ENCODE measurements around the gene PAX8.
"Not testable (repeated sequence)": the region's sequence is repeated elsewhere in the genome, so short reads cannot be mapped to it uniquely, and the experiment has no call there.

PAX8 gene

DNA sequence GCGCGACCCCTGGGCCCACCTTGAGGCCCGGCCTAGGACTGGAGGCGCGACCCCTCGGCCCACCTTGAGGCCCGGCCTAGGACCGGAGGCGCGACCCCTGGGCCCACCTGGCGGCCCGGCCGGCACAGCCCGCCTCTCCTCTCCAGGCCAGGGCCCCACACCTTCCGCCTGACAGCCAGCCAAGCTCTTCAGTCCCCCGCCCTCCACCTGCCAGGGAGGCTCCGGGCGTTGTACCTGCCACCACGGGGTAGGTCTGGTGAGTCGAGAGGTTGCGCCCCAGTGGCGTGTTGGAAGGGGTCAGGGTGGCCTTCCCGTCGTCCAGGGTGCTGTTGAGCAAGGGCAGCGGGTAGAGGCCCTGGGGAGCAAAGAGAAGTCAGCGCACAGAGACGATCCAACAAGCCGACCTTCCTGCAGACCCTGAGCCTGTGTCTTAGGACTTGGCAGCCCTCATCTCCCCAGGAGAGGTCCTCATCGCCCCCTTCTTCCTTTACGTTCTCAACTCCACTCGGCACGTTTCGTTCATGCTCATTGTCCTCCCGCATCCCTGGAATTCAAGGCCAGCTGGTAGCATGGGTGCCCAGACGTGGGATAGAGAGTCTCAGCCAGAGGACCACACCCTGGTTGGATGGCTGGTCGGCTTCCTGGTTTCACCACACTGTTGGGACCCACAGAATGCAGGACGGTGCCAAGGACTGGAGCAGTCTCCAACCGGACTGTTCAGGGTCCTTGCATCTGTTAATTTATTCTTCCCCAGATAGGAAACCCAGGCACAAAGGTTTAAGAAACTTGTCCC is 42.2 kb downstream of the PAX8 start:
- Histone ChIP-seq H3K27me3 (ENCODE audit: control insufficient read depth, low read length) (peaks cover 2% of the 10 kb centered on the region; the same call in 1 of the 2 replicates), H3K36me3 (ENCODE audit: control insufficient read depth, low read length) (no peaks in the 10 kb centered on the region), H3K9me2 (replicated peaks; ENCODE audit: control insufficient read depth, low read length) (no peaks in the 10 kb centered on the region), H3K4me1 (ENCODE audit: control insufficient read depth, low read length) (no peaks in the 10 kb centered on the region), H3K4me2 (ENCODE audit: low read length) (no peak overlapping the region), H3K4me3 (ENCODE audit: low read length) (no peak overlapping the region), H3F3A (ENCODE audit: control insufficient read depth, insufficient read depth) (no peaks in the 10 kb centered on the region), H3K9me3 (ENCODE audit: control insufficient read depth, insufficient read depth, low read length) (no peaks in the 10 kb centered on the region), H3K27ac (ENCODE audit: low read depth, low read length) (no peak overlapping the region), H3K79me2 (ENCODE audit: control insufficient read depth, low read length) (no peaks in the 10 kb centered on the region), H4K20me1 (ENCODE audit: control insufficient read depth, insufficient read depth, low read depth, low read length) (no peaks in the 10 kb centered on the region)
- TF ChIP-seq EZH2phosphoT487 (IDR thresholded peaks at IDR 0.05; ENCODE audit: borderline replicate concordance, low read length) = no peak
- TF ChIP-seq CTCF (IDR thresholded peaks at IDR 0.05; ENCODE audit: low read depth, low read length, poor library complexity, severe bottlenecking) = no peak

- H4K20me1 ChIP-seq (ENCODE audit: control insufficient read depth, insufficient read depth, low read depth, low read length); H3K79me2 ChIP-seq (ENCODE audit: control insufficient read depth, low read length); H3K4me3 ChIP-seq (ENCODE audit: low read length); H3K36me3 ChIP-seq (ENCODE audit: control insufficient read depth, low read length); H3K4me2 ChIP-seq (ENCODE audit: low read length); H3K4me1 ChIP-seq (ENCODE audit: control insufficient read depth, low read length); H3F3A ChIP-seq (ENCODE audit: control insufficient read depth, insufficient read depth); H3K27ac ChIP-seq (ENCODE audit: low read depth, low read length); H3K27me3 ChIP-seq (ENCODE audit: control insufficient read depth, low read length); H3K9me3 ChIP-seq (ENCODE audit: control insufficient read depth, insufficient read depth, low read length); H3K9me2 ChIP-seq (replicated peaks; ENCODE audit: control insufficient read depth, low read length): not testable (repeated sequence)
These were observed 43.1 kb downstream of the PAX8 start for GRCh38 chr2:113235347-113236226.

GRCh38 chr2:113234721-113235346 is 43.9 kb downstream of the PAX8 start:
- no peaks in the 10 kb centered on the region for H3K9me2 ChIP-seq (replicated peaks; ENCODE audit: control insufficient read depth, low read length)
- no peaks in the 10 kb centered on the region for H3K4me1 ChIP-seq (ENCODE audit: control insufficient read depth, low read length)
- H3K36me3 ChIP-seq (ENCODE audit: control insufficient read depth, low read length) = no peaks in the 10 kb centered on the region
- H3F3A ChIP-seq (ENCODE audit: control insufficient read depth, insufficient read depth) = no peaks in the 10 kb centered on the region
- no peaks in the 10 kb centered on the region for H3K27me3 ChIP-seq (ENCODE audit: control insufficient read depth, low read length)
- no peaks in the 10 kb centered on the region for H3K79me2 ChIP-seq (ENCODE audit: control insufficient read depth, low read length)
- H4K20me1 ChIP-seq (ENCODE audit: control insufficient read depth, insufficient read depth, low read depth, low read length) = no peaks in the 10 kb centered on the region
- no peaks in the 10 kb centered on the region for H3K9me3 ChIP-seq (ENCODE audit: control insufficient read depth, insufficient read depth, low read length)
- H3K4me3 ChIP-seq (ENCODE audit: low read length) = no peak overlapping the region
- no peak overlapping the region for H3K27ac ChIP-seq (ENCODE audit: low read depth, low read length)
- no peak for TF ChIP-seq CTCF (IDR thresholded peaks at IDR 0.05; ENCODE audit: low read depth, low read length, poor library complexity, severe bottlenecking)
- no peak for TF ChIP-seq EZH2phosphoT487 (IDR thresholded peaks at IDR 0.05; ENCODE audit: borderline replicate concordance, low read length)
- no peak overlapping the region for H3K4me2 ChIP-seq (ENCODE audit: low read length)
